Measurements from ENCODE around the gene GOLGA6C. TPM values are rescaled to one million over a fixed set of nuclear protein-coding genes. Genes with fewer than 3 reads are reported as not detected.
A peak's percentile ranks its signal among the peaks of the same experiment; 100 is the strongest.

The GOLGA6C gene
- total RNA-seq, 1 donor from 2014 or later, result not detected

DNA sequence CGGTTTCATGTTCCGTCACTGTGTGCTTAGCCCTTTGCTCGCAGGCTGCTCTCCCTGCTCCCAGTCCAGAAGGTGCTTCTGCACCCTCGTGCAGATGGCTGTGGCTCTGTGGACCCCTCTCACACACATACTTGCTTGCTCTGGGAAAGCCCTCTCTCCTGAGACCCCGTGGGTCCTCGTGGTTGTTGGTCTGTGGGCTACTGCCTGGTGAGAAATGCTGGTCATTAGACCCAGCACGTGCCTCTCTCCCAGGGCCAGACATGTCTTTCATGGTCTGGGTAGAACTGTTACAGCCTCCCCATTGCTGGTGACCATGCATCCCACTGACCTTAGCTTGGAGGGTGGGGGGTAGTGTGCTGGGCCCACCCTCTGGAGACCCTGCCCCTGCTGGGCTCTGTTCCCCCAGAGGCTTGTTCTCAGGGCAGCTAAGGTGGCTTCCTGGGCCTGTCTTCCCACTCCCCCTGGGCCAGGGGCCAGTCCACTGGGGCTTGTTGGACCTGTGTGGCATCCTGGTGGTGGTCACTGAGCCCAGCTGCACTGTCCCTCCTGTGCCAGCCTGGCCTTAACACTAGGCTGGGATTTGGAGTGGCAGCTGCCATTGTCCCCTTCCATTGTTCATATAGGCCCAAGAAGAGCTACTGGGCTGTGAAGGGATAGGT lies 45.8 kb upstream of the GOLGA6C start:
- Mint-ChIP-seq H3K4me1 (ENCODE audit: unreplicated experiment) (peaks cover 45% of the 10 kb centered on the region), H3K27ac (ENCODE audit: unreplicated experiment) (peak overlapping the region; percentile 48), H3K4me3 (ENCODE audit: unreplicated experiment) (peak overlapping the region; percentile 74), H3K9me3 (ENCODE audit: unreplicated experiment) (no peaks in the 10 kb centered on the region), H3K27me3 (ENCODE audit: unreplicated experiment) (peaks cover 20% of the 10 kb centered on the region), H3K36me3 (ENCODE audit: low read depth, unreplicated experiment) (peaks cover 26% of the 10 kb centered on the region)
- no peak for TF ChIP-seq CTCF (IDR thresholded peaks at IDR 0.05; ENCODE audit: unreplicated experiment)
- no peak for DNase-seq (ENCODE audit: low spot score)

DNA sequence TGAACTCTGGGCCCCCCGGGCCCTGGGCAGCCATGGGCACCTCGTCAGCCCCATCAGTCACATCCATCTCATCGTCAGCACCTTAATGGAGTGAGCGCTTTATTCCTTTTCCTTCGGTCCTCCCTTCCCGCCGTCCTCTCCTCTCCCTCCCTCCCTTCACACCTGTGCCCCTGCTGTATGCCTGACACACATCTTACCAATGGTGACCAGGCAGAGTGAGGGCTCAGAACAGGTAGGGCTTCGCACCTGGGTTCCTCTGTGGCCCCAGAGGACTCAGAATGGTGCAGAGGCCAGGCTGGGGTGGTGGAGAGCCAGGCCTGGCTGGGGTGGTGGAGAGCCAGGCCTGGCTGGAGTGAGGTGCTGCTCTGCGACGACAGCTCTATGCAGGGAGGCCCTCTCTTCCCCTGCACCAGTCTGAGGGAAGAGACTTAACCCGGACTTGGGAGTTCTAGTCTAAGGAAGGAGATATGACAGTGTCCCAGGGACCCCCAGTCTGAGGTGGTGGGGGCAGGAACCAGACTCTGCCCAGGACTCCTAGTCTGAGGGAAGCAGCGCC lies 44.8 kb upstream of the GOLGA6C start:
- peaks cover 40% of the 10 kb centered on the region for H3K4me1 Mint-ChIP-seq (ENCODE audit: unreplicated experiment)
- DNase-seq (ENCODE audit: low spot score), result no peak
- H3K27me3 Mint-ChIP-seq (ENCODE audit: unreplicated experiment), result peaks cover 25% of the 10 kb centered on the region
- H3K27ac Mint-ChIP-seq (ENCODE audit: unreplicated experiment), result no peak overlapping the region
- TF ChIP-seq CTCF (IDR thresholded peaks at IDR 0.05; ENCODE audit: unreplicated experiment), result no peak
- peaks cover 23% of the 10 kb centered on the region for H3K36me3 Mint-ChIP-seq (ENCODE audit: low read depth, unreplicated experiment)
- no peaks in the 10 kb centered on the region for H3K9me3 Mint-ChIP-seq (ENCODE audit: unreplicated experiment)
- no peak overlapping the region for H3K4me3 Mint-ChIP-seq (ENCODE audit: unreplicated experiment)

GRCh38 chr15:75213768-75214221 lies 44.3 kb upstream of the GOLGA6C start:
- Mint-ChIP-seq H3K9me3 (ENCODE audit: unreplicated experiment) (no peaks in the 10 kb centered on the region), H3K4me1 (ENCODE audit: unreplicated experiment) (peaks cover 40% of the 10 kb centered on the region), H3K4me3 (ENCODE audit: unreplicated experiment) (no peak overlapping the region), H3K27me3 (ENCODE audit: unreplicated experiment) (peaks cover 28% of the 10 kb centered on the region), H3K27ac (ENCODE audit: unreplicated experiment) (no peak overlapping the region), H3K36me3 (ENCODE audit: low read depth, unreplicated experiment) (peaks cover 23% of the 10 kb centered on the region)
- no peak for DNase-seq (ENCODE audit: low spot score)
- TF ChIP-seq CTCF (IDR thresholded peaks at IDR 0.05; ENCODE audit: unreplicated experiment), result no peak

DNA sequence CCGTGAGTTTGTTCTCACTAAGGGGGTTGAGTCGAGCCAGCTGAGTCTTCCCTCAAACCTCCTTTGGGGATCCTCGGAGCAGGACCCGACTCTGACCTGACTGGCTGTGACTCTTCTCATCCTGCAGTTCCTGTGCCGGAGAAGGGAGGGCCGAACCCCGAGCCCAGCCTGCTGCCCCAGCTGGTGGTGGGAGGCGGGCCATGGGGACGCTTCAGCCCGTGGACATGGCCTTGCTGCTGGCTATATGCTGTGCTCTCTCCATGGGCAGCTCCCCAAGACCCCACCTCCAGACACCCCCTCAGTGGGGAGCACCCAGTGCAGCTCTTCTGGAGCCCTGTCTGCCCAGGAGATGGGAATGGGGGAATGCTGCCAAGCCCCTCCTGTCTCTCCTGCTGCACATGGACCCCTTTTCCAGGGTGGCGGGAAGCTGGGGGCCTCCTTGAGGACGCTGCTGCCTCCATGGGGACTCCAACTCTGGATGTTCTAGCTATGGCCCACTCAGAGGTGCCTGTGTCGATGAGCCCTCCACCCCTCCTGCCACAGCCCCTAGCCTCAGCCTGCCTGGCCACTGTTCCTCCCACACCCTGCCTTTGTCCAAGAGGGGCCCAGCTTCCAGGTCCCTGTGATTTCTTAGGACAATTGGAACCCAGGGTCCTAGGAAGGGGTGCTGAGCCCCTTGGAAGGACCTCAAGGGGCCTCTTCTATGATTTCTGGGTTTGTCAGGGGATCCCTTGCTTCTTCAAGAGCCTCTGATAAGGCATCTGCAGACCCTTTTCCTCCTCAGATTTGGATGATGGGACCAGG lies 43.6 kb upstream of the GOLGA6C start:
- no peak overlapping the region for H3K27ac Mint-ChIP-seq (ENCODE audit: unreplicated experiment)
- H3K27me3 Mint-ChIP-seq (ENCODE audit: unreplicated experiment), result peaks cover 27% of the 10 kb centered on the region
- peaks cover 16% of the 10 kb centered on the region for H3K36me3 Mint-ChIP-seq (ENCODE audit: low read depth, unreplicated experiment)
- no peak overlapping the region for H3K4me3 Mint-ChIP-seq (ENCODE audit: unreplicated experiment)
- no peaks in the 10 kb centered on the region for H3K9me3 Mint-ChIP-seq (ENCODE audit: unreplicated experiment)
- no peak for TF ChIP-seq CTCF (IDR thresholded peaks at IDR 0.05; ENCODE audit: unreplicated experiment)
- DNase-seq (ENCODE audit: low spot score), result no peak
- peaks cover 33% of the 10 kb centered on the region for H3K4me1 Mint-ChIP-seq (ENCODE audit: unreplicated experiment)
